GM23338 (cell line): Measurements from ENCODE around the gene RFC5. TPM values are rescaled to one million over a fixed set of nuclear protein-coding genes. Genes with fewer than 3 reads are reported as not detected.

Experiments used
- ATAC-seq: fragments of 200-7000 bp; cut with Tn5 transposase; 3 replicates; pipeline ENCODE4 v1.9.1; 2020
- DNase-seq: peaks from one replicate; pipeline ENCODE4 v3.0.0-alpha.2; 2015; ENCODE audit warnings: low spot score
- H2AFZ ChIP-seq: fragments of 200-600 bp; sonication (generic); 2 replicates; pipeline ENCODE4 v1.8.0; 2016; ENCODE audit warnings: antibody characterized with exemption, mild to moderate bottlenecking, moderate library complexity
- H3F3A ChIP-seq: fragments of 200-600 bp; sonication (generic); replicated peaks from 2 replicates; pipeline ENCODE4 v1.8.0; 2017; ENCODE audit warnings: antibody characterized with exemption, mixed run types, low read depth
- H3K27ac ChIP-seq: fragments of 200-600 bp; sonication (generic); 2 replicates; pipeline ENCODE4 v1.6.1; 2016; ENCODE audit warnings: low read depth
- H3K27me3 ChIP-seq: fragments of 200-600 bp; sonication (generic); 2 replicates; pipeline ENCODE4 v1.8.0; 2016; ENCODE audit warnings: mild to moderate bottlenecking, mixed run types, moderate library complexity; ENCODE audit not compliant: insufficient read depth
- H3K36me3 ChIP-seq: fragments of 200-600 bp; sonication (generic); 2 replicates; pipeline ENCODE4 v1.8.0; 2016; ENCODE audit warnings: mild to moderate bottlenecking; ENCODE audit not compliant: insufficient read depth
- H3K4me1 ChIP-seq: fragments of 200-600 bp; sonication (generic); 2 replicates; pipeline ENCODE4 v1.8.0; 2016; ENCODE audit warnings: mild to moderate bottlenecking, moderate library complexity; ENCODE audit not compliant: insufficient read depth
- H3K4me2 ChIP-seq: fragments of 200-600 bp; sonication (generic); 2 replicates; pipeline ENCODE4 v1.7.1; 2017; ENCODE audit warnings: mixed run types
- H3K4me3 ChIP-seq: fragments of 200-600 bp; sonication (generic); 2 replicates; pipeline ENCODE4 v1.6.1; 2016; ENCODE audit warnings: mixed run types
- H3K79me2 ChIP-seq: fragments of 200-600 bp; sonication (generic); replicated peaks from 2 replicates; pipeline ENCODE4 v1.8.0; 2017; ENCODE audit warnings: mild to moderate bottlenecking; ENCODE audit not compliant: insufficient read depth
- H3K9me2 ChIP-seq: fragments of 200-600 bp; sonication (generic); 2 replicates; pipeline ENCODE4 v1.8.0; 2017; ENCODE audit not compliant: insufficient read depth
- H4K20me1 ChIP-seq: fragments of 200-600 bp; sonication (generic); replicated peaks from 2 replicates; pipeline ENCODE4 v1.8.0; 2017; ENCODE audit warnings: mild to moderate bottlenecking; ENCODE audit not compliant: insufficient read depth
- H3K27ac Mint-ChIP-seq: 2 replicates; pipeline ENCODE4 v1.8.0; 2020; ENCODE audit warnings: inconsistent platforms, mild to moderate bottlenecking, moderate library complexity, mixed read lengths
- H3K27me3 Mint-ChIP-seq: 3 replicates; pipeline ENCODE4 v1.8.0; 2022; ENCODE audit warnings: low read depth, mild to moderate bottlenecking, moderate library complexity, mixed read lengths, inconsistent platforms; ENCODE audit not compliant: insufficient read depth, poor library complexity
- H3K36me3 Mint-ChIP-seq: 3 replicates; pipeline ENCODE4 v1.8.0; 2021; ENCODE audit warnings: low read depth, mild to moderate bottlenecking, inconsistent platforms, moderate library complexity, mixed read lengths
- H3K4me1 Mint-ChIP-seq: 3 replicates; pipeline ENCODE4 v1.8.0; 2020; ENCODE audit warnings: mild to moderate bottlenecking, inconsistent platforms, mixed read lengths
- H3K4me3 Mint-ChIP-seq: 3 replicates; pipeline ENCODE4 v1.8.0; 2021; ENCODE audit warnings: moderate library complexity, mild to moderate bottlenecking, inconsistent platforms, mixed read lengths
- H3K9me3 Mint-ChIP-seq: 3 replicates; pipeline ENCODE4 v1.8.0; 2020; ENCODE audit warnings: moderate library complexity, mild to moderate bottlenecking, inconsistent platforms, mixed read lengths
- CREB1 ChIP-seq: fragments of 250-450 bp; sonication (Bioruptor Pico); IDR thresholded peaks from 2 replicates; pipeline ENCODE4 v1.5.0; 2020; ENCODE audit warnings: low read depth, mild to moderate bottlenecking, moderate library complexity
- EZH2 ChIP-seq: fragments of 200-600 bp; sonication (generic); IDR thresholded peaks from one replicate; pipeline ENCODE4 v1.8.0; 2017; ENCODE audit warnings: antibody characterized with exemption, mild to moderate bottlenecking, low read depth; ENCODE audit not compliant: unreplicated experiment
- EZH2phosphoT487 ChIP-seq: fragments of 200-600 bp; sonication (generic); IDR thresholded peaks from one replicate; pipeline ENCODE4 v1.8.1; 2018; ENCODE audit warnings: antibody characterized with exemption; ENCODE audit not compliant: unreplicated experiment
- JUNB ChIP-seq: IDR thresholded peaks from one replicate; pipeline ENCODE4 v1.6.1; 2016; ENCODE audit warnings: antibody characterized with exemption; ENCODE audit not compliant: unreplicated experiment
- NANOG ChIP-seq: IDR thresholded peaks from 2 replicates; pipeline ENCODE4 v1.6.1; 2016; ENCODE audit warnings: antibody characterized with exemption, borderline replicate concordance
- POLR2AphosphoS5 ChIP-seq: IDR thresholded peaks from 2 replicates; pipeline ENCODE4 v1.6.1; 2016; ENCODE audit warnings: antibody characterized with exemption, low read depth
- ZNF114 ChIP-seq: fragments of 250-450 bp; sonication (Bioruptor Pico); IDR thresholded peaks from 2 replicates; pipeline ENCODE4 v1.5.0; 2020; ENCODE audit warnings: mild to moderate bottlenecking, moderate library complexity
- ZNF331 ChIP-seq: fragments of 250-450 bp; sonication (Bioruptor Pico); IDR thresholded peaks from 2 replicates; pipeline ENCODE4 v1.5.0; 2020; ENCODE audit warnings: low read depth, mild to moderate bottlenecking, moderate library complexity
- polyA plus RNA-seq: library from polyadenylated mRNA; unstranded; fragments of >200 nt; fragmentation: Nextera tagmentation; extraction: Ambion mirVana; gene quantifications from 2 replicates; pipeline ENCODE4 v1.2.1, GENCODE V29; 2016
- total RNA-seq: library from RNA; depleted of rRNA; stranded (reverse); fragments of >200 nt; shearing (Covaris generic); gene quantifications from 2 replicates; pipeline ENCODE4 v1.2.3, GENCODE V29; 2014
- TF ChIP-seq, protein P1 (sequence below): fragments of 250-450 bp; sonication (Bioruptor Pico); IDR thresholded peaks from 2 replicates; pipeline ENCODE4 v1.5.0; 2020; ENCODE audit warnings: mild to moderate bottlenecking, moderate library complexity
- TF ChIP-seq, protein P2 (sequence below): IDR thresholded peaks from one replicate; pipeline ENCODE4 v1.6.1; 2018; ENCODE audit warnings: antibody characterized with exemption; ENCODE audit not compliant: unreplicated experiment
- TF ChIP-seq, protein P3 (sequence below), 2 experiments: fragments of 200-600 bp in 1 of 2; sonication (generic) in 1 of 2; conservative IDR thresholded peaks; 2 replicates each; pipeline versions ENCODE4 v1.5.1 to v1.6.1; 2016 to 2017; ENCODE audit warnings: antibody characterized with exemption in 2 of 2, low read depth in 2 of 2, mild to moderate bottlenecking in 2 of 2, moderate library complexity in 1 of 2

The RFC5 gene
- total and polyA plus RNA-seq, 2 experiments from 2014 or later = 35.0 to 53.2 TPM

DNA sequence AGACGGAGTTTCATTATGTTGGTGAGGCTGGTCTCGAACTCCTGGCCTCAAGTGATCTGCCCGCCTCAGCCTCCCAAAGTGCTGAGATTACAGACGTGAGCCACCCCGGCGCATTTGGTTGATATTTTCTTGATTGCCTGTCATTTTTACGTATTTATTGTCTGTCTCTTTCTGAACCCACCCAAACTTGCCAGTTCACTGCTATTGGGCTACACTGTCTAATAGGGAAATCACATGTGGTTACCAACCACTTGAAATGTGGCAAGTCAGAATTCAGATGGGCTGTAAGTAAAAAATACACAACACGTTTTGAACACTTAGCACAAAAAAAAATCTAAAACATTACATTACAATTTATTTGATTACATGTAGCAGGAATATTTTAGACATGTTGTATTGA lies 42.4 kb downstream of the RFC5 start (continued):
- TF ChIP-seq, protein P1, sequence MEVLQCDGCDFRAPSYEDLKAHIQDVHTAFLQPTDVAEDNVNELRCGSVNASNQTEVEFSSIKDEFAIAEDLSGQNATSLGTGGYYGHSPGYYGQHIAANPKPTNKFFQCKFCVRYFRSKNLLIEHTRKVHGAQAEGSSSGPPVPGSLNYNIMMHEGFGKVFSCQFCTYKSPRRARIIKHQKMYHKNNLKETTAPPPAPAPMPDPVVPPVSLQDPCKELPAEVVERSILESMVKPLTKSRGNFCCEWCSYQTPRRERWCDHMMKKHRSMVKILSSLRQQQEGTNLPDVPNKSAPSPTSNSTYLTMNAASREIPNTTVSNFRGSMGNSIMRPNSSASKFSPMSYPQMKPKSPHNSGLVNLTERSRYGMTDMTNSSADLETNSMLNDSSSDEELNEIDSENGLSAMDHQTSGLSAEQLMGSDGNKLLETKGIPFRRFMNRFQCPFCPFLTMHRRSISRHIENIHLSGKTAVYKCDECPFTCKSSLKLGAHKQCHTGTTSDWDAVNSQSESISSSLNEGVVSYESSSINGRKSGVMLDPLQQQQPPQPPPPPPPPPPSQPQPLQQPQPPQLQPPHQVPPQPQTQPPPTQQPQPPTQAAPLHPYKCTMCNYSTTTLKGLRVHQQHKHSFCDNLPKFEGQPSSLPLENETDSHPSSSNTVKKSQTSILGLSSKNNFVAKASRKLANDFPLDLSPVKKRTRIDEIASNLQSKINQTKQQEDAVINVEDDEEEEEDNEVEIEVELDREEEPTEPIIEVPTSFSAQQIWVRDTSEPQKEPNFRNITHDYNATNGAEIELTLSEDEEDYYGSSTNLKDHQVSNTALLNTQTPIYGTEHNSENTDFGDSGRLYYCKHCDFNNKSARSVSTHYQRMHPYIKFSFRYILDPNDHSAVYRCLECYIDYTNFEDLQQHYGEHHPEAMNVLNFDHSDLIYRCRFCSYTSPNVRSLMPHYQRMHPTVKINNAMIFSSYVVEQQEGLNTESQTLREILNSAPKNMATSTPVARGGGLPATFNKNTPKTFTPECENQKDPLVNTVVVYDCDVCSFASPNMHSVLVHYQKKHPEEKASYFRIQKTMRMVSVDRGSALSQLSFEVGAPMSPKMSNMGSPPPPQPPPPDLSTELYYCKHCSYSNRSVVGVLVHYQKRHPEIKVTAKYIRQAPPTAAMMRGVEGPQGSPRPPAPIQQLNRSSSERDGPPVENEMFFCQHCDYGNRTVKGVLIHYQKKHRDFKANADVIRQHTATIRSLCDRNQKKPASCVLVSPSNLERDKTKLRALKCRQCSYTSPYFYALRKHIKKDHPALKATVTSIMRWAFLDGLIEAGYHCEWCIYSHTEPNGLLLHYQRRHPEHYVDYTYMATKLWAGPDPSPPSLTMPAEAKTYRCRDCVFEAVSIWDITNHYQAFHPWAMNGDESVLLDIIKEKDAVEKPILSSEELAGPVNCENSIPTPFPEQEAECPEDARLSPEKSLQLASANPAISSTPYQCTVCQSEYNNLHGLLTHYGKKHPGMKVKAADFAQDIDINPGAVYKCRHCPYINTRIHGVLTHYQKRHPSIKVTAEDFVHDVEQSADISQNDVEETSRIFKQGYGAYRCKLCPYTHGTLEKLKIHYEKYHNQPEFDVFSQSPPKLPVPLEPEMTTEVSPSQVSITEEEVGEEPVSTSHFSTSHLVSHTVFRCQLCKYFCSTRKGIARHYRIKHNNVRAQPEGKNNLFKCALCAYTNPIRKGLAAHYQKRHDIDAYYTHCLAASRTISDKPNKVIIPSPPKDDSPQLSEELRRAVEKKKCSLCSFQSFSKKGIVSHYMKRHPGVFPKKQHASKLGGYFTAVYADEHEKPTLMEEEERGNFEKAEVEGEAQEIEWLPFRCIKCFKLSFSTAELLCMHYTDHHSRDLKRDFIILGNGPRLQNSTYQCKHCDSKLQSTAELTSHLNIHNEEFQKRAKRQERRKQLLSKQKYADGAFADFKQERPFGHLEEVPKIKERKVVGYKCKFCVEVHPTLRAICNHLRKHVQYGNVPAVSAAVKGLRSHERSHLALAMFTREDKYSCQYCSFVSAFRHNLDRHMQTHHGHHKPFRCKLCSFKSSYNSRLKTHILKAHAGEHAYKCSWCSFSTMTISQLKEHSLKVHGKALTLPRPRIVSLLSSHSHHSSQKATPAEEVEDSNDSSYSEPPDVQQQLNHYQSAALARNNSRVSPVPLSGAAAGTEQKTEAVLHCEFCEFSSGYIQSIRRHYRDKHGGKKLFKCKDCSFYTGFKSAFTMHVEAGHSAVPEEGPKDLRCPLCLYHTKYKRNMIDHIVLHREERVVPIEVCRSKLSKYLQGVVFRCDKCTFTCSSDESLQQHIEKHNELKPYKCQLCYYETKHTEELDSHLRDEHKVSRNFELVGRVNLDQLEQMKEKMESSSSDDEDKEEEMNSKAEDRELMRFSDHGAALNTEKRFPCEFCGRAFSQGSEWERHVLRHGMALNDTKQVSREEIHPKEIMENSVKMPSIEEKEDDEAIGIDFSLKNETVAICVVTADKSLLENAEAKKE (CRISPR knock-in tag) = no peak
- TF ChIP-seq CREB1 = no peak

DNA sequence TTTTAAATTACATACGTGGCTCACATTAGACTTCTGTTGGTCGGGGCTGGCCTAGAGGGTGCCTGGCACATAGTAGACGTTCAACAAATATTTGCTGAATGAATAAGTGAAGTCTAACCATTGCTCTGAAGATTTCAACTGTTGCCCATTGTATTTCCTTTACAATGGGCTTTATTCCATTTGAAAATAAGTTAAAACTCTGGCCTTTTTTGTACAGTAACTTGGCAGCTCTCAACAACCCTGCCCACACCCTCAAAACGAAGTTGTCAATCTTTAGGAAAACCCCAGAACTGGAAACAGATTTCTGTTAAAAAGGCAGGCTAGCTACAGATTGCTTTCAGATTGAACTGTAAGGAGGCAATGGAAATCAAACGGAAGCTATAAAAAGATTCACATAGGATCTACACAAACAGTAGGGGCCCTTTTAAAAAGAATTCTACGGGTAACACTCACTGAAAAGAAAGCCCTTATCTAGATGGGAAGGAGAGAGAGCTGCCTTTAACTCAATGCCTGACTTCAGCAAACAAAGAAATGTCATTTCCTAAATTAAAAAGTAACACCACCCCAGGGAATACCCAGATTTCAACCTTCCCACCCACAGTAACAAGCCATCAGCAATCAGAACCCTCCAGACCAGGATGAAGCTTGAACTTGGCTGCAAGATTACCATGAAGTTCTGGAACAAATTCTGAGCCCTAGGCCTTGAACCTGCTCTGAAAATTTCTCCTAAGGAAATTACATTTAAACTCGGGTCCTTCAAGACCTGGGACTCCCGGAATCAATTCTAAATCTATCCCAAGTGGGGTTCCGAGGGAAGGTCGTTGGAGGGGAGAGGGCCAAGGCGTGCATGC lies 43.1 kb downstream of the RFC5 start:
- H3K27ac ChIP-seq = peak overlapping the region; percentile 71
- ATAC-seq = no peak
- TF ChIP-seq, protein P2, sequence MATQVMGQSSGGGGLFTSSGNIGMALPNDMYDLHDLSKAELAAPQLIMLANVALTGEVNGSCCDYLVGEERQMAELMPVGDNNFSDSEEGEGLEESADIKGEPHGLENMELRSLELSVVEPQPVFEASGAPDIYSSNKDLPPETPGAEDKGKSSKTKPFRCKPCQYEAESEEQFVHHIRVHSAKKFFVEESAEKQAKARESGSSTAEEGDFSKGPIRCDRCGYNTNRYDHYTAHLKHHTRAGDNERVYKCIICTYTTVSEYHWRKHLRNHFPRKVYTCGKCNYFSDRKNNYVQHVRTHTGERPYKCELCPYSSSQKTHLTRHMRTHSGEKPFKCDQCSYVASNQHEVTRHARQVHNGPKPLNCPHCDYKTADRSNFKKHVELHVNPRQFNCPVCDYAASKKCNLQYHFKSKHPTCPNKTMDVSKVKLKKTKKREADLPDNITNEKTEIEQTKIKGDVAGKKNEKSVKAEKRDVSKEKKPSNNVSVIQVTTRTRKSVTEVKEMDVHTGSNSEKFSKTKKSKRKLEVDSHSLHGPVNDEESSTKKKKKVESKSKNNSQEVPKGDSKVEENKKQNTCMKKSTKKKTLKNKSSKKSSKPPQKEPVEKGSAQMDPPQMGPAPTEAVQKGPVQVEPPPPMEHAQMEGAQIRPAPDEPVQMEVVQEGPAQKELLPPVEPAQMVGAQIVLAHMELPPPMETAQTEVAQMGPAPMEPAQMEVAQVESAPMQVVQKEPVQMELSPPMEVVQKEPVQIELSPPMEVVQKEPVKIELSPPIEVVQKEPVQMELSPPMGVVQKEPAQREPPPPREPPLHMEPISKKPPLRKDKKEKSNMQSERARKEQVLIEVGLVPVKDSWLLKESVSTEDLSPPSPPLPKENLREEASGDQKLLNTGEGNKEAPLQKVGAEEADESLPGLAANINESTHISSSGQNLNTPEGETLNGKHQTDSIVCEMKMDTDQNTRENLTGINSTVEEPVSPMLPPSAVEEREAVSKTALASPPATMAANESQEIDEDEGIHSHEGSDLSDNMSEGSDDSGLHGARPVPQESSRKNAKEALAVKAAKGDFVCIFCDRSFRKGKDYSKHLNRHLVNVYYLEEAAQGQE = no peak
- TF ChIP-seq ZNF114 (no peak), EZH2 (no peak), ZNF331 (CRISPR knock-in tag) (no peak), JUNB (no peak), CREB1 (no peak), EZH2phosphoT487 (no peak), POLR2AphosphoS5 (no peak), NANOG (no peak)
- TF ChIP-seq, protein P3, sequence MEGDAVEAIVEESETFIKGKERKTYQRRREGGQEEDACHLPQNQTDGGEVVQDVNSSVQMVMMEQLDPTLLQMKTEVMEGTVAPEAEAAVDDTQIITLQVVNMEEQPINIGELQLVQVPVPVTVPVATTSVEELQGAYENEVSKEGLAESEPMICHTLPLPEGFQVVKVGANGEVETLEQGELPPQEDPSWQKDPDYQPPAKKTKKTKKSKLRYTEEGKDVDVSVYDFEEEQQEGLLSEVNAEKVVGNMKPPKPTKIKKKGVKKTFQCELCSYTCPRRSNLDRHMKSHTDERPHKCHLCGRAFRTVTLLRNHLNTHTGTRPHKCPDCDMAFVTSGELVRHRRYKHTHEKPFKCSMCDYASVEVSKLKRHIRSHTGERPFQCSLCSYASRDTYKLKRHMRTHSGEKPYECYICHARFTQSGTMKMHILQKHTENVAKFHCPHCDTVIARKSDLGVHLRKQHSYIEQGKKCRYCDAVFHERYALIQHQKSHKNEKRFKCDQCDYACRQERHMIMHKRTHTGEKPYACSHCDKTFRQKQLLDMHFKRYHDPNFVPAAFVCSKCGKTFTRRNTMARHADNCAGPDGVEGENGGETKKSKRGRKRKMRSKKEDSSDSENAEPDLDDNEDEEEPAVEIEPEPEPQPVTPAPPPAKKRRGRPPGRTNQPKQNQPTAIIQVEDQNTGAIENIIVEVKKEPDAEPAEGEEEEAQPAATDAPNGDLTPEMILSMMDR (conservative IDR thresholded peaks at IDR 0.05; ENCODE audit: low read depth in 2 of 2) = no peak

More for the DNA sequence above, 43.1 kb downstream of the RFC5 start:
- Mint-ChIP-seq H3K36me3 (peaks cover 14% of the 10 kb centered on the region), H3K27me3 (peaks cover 26% of the 10 kb centered on the region), H3K4me3 (peak overlapping the region; percentile 80), H3K27ac (peak overlapping the region; percentile 51; the same call in 1 of the 2 replicates), H3K4me1 (peaks cover 42% of the 10 kb centered on the region), H3K9me3 (peaks cover 4% of the 10 kb centered on the region; the same call in 1 of the 3 replicates)
- H4K20me1 ChIP-seq = peaks cover 12% of the 10 kb centered on the region; the same call in 1 of the 2 replicates
- no peaks in the 10 kb centered on the region for H3K36me3 ChIP-seq
- H3K79me2 ChIP-seq = peaks cover 46% of the 10 kb centered on the region
- no peak overlapping the region for H2AFZ ChIP-seq
- H3K4me1 ChIP-seq = peaks cover 28% of the 10 kb centered on the region
- DNase-seq = peak; percentile 27
- peak overlapping the region; percentile 77 for H3K4me3 ChIP-seq
- peaks cover 26% of the 10 kb centered on the region for H3F3A ChIP-seq
- no peaks in the 10 kb centered on the region for H3K9me2 ChIP-seq
- H3K27me3 ChIP-seq = no peaks in the 10 kb centered on the region
- H3K4me2 ChIP-seq = peak overlapping the region; percentile 97
